Dermis microvascular lymphatic vessel endothelial cell (primary cell): ENCODE results near the gene DIPK1B. TPM values are rescaled to one million over a fixed set of nuclear protein-coding genes. Genes with fewer than 3 reads are reported as not detected.
A peak's percentile ranks its signal among the peaks of the same experiment; 100 is the strongest.

Experiments used
- DNase-seq, 2 donors: peaks; one replicate each; pipeline versions ENCODE4 v3.0.0 to v3.0.0-alpha.2; 2010; ENCODE audit warnings: low read depth in 2 of 2
- total RNA-seq: library from RNA; depleted of rRNA; stranded (reverse); fragments of >200 nt; gene quantifications from 2 replicates; pipeline ENCODE4 v1.2.1, GENCODE V29; 2014

The DIPK1B gene
- total RNA-seq, 1 donor from 2014 or later: 93.8 TPM

GRCh38 chr9:136719195-136719880 is 7.0 kb downstream of the DIPK1B start:
- DNase-seq: peak in 1 of 2 donors; percentile 61

GRCh38 chr9:136720251-136720897 is 8.0 kb downstream of the DIPK1B start:
- no peak for DNase-seq

- DNase-seq: no peak
Observed at GRCh38 chr9:136720898-136721338, 8.5 kb downstream of the DIPK1B start.

- peak in 1 of 2 donors; percentile 91 for DNase-seq
Observed at GRCh38 chr9:136721339-136722092, 9.1 kb downstream of the DIPK1B start.

- no peak for DNase-seq
Observed at GRCh38 chr9:136722093-136722968, 10.0 kb downstream of the DIPK1B start.

GRCh38 chr9:136722969-136723356 is 10.6 kb downstream of the DIPK1B start:
- DNase-seq: no peak

GRCh38 chr9:136723362-136723976 is 11.1 kb downstream of the DIPK1B start:
- DNase-seq: no peak

GRCh38 chr9:136723989-136724388 is 11.6 kb downstream of the DIPK1B start:
- no peak for DNase-seq

- no peak for DNase-seq
Observed at GRCh38 chr9:136724772-136725171, 12.4 kb downstream of the DIPK1B start.

- DNase-seq: no peak
Observed at GRCh38 chr9:136725612-136726011, 13.2 kb downstream of the DIPK1B start.

GRCh38 chr9:136726118-136726517 is 13.7 kb downstream of the DIPK1B start:
- peak in 1 of 2 donors; percentile 56 for DNase-seq

GRCh38 chr9:136726631-136727191 is 14.3 kb downstream of the DIPK1B start:
- peak in 1 of 2 donors; percentile 68 for DNase-seq

- peak; percentile 76 to 92 for DNase-seq
Observed at GRCh38 chr9:136728080-136728547, 15.7 kb downstream of the DIPK1B start.

- DNase-seq: peak in 1 of 2 donors; percentile 52
Observed at GRCh38 chr9:136728548-136729123, 16.3 kb downstream of the DIPK1B start.

- no peak for DNase-seq
Observed at GRCh38 chr9:136729144-136729543, 16.8 kb downstream of the DIPK1B start.

GRCh38 chr9:136729926-136730325 is 17.6 kb downstream of the DIPK1B start:
- DNase-seq: no peak

- no peak for DNase-seq
Observed at GRCh38 chr9:136732444-136733178, 20.2 kb downstream of the DIPK1B start.

- DNase-seq: no peak
Observed at GRCh38 chr9:136733611-136734010, 21.2 kb downstream of the DIPK1B start.

- no peak for DNase-seq
Observed at GRCh38 chr9:136734837-136735496, 22.6 kb downstream of the DIPK1B start.
